HFFc6 (cell line): Measurements from ENCODE around the gene SPATS2L. TPM values are rescaled to one million over a fixed set of nuclear protein-coding genes. Genes with fewer than 3 reads are reported as not detected.

Experiments used
- DNase-seq: peaks from one replicate; pipeline ENCODE4 v3.0.0-alpha.2; 2018
- H3K27ac Mint-ChIP-seq: 2 replicates; pipeline ENCODE4 v1.8.0; 2020; ENCODE audit warnings: mild to moderate bottlenecking, mixed read lengths
- H3K27me3 Mint-ChIP-seq: 2 replicates; pipeline ENCODE4 v1.8.0; 2021; ENCODE audit warnings: mild to moderate bottlenecking, moderate library complexity, mixed read lengths; ENCODE audit not compliant: insufficient read depth
- H3K36me3 Mint-ChIP-seq: 2 replicates; pipeline ENCODE4 v1.8.0; 2021; ENCODE audit warnings: low read depth, mixed read lengths
- H3K4me1 Mint-ChIP-seq: 2 replicates; pipeline ENCODE4 v1.8.0; 2020; ENCODE audit warnings: low read depth, mixed read lengths
- H3K4me3 Mint-ChIP-seq: 2 replicates; pipeline ENCODE4 v1.8.0; 2020; ENCODE audit warnings: mild to moderate bottlenecking, moderate library complexity, mixed read lengths
- H3K9me3 Mint-ChIP-seq: 2 replicates; pipeline ENCODE4 v1.8.0; 2020; ENCODE audit warnings: mild to moderate bottlenecking, mixed read lengths
- CTCF ChIP-seq: fragments of 200-600 bp; sonication (generic); IDR thresholded peaks from 2 replicates; pipeline ENCODE4 v1.5.0; 2021; ENCODE audit warnings: antibody characterized with exemption, mild to moderate bottlenecking
- total RNA-seq, 6 experiments: library from RNA; stranded (reverse); fragmentation: NEBNext Ultra II Directional; extraction: Animal tissue kit (Norgen Biotek cat#: 25700); gene quantifications; 2 replicates in 1 of 6; 3 replicates in 5 of 6; pipeline ENCODE4 v1.2.3, GENCODE V29; 2021

SPATS2L gene
- total RNA-seq, 6 experiments from 2014 or later = 146 to 205 (median 198) TPM

DNA sequence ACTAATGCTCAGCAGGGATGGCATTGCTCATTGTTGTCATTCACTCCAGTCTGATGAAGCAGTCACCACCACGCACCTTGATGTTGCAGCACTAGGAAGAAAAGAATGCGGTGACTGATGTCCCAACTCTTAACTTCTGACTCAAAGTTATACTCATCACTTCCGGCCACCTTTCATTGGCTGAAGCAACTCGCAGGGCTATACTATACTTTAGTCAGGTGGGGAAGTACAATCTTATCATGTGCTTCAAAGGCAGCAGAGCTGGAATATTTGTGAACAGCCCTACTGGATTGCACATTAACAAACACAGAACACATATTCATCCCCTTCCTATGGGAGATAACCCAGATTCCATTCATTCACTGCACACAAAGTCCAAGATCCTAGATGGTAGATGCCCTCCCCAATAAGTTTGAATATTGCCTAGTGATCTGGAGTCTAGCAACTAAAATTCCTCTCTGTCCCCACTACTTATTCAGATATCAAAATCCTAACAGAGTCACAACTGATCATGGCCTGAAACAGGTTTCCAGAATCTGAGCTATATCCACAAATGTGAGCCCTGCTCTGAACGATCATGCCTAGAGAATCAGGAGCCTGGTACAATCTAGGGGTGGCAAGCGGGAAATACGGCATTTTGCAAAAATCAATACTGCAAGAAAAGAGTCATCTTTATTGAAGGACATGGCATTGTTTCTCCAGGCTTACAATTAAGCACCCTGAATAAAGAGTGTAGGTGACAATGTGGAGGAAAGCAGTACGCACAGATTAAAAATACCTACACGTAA, 3.4 kb upstream of the SPATS2L start:
- DNase-seq = peak; percentile 83
- peak overlapping the region; percentile 61 for H3K27ac Mint-ChIP-seq

DNA sequence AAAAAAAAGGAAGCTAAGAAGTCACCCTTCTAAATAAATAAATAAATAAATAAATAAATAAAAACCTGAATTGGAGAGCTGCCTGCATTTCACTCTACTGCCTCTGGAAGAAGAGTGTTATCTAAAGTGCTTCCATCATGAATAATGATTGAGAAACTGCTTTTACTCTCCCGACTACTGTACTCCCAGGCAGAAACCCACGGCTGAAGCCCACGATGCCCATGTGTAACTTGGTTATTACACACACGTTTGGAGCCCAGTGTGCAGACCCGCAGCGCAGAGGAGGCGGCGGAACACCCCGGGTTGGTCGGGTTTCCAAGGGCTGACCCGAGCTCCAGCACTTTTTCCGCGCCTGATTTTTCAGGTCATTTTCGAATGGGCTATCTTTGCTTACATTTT, 697 bp upstream of the SPATS2L start:
- peak; percentile 46 for TF ChIP-seq CTCF
- Mint-ChIP-seq H3K27me3 (no peaks in the 10 kb centered on the region; the same call in 1 of the 2 replicates), H3K27ac (peak overlapping the region; percentile 90), H3K4me3 (peak overlapping the region; percentile 93), H3K9me3 (no peaks in the 10 kb centered on the region), H3K4me1 (peaks cover 71% of the 10 kb centered on the region), H3K36me3 (peaks cover 9% of the 10 kb centered on the region)
- peak; percentile 41 for DNase-seq

More for the DNA sequence above, 3.4 kb upstream of the SPATS2L start:
- peak overlapping the region; percentile 46; the same call in 1 of the 2 replicates for H3K4me3 Mint-ChIP-seq
- no peak for TF ChIP-seq CTCF
- no peaks in the 10 kb centered on the region; the same call in 1 of the 2 replicates for H3K36me3 Mint-ChIP-seq
- H3K9me3 Mint-ChIP-seq = no peaks in the 10 kb centered on the region
- H3K27me3 Mint-ChIP-seq = no peaks in the 10 kb centered on the region; the same call in 1 of the 2 replicates
- peaks cover 53% of the 10 kb centered on the region for H3K4me1 Mint-ChIP-seq

- Mint-ChIP-seq H3K27me3 (no peaks in the 10 kb centered on the region; the same call in 1 of the 2 replicates), H3K4me1 (peaks cover 71% of the 10 kb centered on the region), H3K27ac (peak overlapping the region; percentile 79), H3K4me3 (peak overlapping the region; percentile 91), H3K9me3 (no peaks in the 10 kb centered on the region), H3K36me3 (peaks cover 11% of the 10 kb centered on the region)
- 0 out of 2 replicates have a peak, but pooled peaks have one; percentile 9 for TF ChIP-seq CTCF
- DNase-seq = no peak
Measured at GRCh38 chr2:200306931-200307723, 634 bp downstream of the SPATS2L start.

DNA sequence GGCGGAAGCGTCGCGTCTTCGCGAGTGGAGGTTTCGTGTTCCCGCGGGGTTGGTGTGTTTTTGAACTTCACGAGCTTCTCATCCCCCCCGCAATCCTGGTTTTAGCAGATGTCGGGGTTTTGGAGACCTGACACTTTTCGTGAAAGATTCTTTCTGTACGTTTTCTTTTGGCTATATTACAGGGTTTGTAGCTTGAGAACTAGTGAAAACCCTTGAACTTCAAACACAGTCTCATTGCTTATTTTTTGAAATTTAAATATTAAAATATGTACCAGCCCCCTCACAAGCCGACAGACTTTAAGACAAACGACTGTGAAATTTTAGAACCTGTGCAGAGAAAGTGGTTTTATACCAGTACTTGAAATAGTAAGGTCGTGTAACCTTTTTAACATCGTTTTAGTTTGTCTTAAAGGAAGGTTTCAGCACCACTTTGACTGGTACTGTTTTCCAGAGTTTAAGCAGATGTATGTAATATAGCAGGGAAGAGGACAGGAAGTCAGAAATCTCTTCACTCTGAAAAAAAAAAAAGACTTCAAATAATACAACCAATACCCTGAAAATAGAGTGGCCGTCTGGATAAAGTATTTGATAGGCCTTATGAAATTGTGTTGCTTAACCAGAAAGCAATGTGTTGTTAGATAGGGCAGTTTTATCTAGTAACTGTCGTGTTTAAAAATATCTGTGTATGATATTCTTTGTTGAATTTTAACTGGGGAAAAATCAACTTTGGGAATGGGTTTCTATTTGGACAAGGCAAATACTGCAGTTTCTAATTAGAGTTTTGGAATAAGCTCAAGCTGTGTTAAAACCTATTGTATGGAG, 1.4 kb downstream of the SPATS2L start:
- H3K4me3 Mint-ChIP-seq = peak overlapping the region; percentile 91
- H3K27me3 Mint-ChIP-seq = no peaks in the 10 kb centered on the region; the same call in 1 of the 2 replicates
- H3K9me3 Mint-ChIP-seq = no peaks in the 10 kb centered on the region
- H3K4me1 Mint-ChIP-seq = peaks cover 64% of the 10 kb centered on the region
- peak overlapping the region; percentile 79 for H3K27ac Mint-ChIP-seq
- H3K36me3 Mint-ChIP-seq = peaks cover 11% of the 10 kb centered on the region
- peak; percentile 25 for DNase-seq
- TF ChIP-seq CTCF = no peak
